Astrocyte of the spinal cord (primary cell): ENCODE measurements around the gene DLX6.

Source experiments
- DNase-seq: peaks from one replicate; pipeline ENCODE4 v3.0.0; 2011; ENCODE audit warnings: low read depth, low spot score
- H3K4me3 ChIP-seq: 2 replicates; pipeline ENCODE4 v1.5.1; 2011; ENCODE audit warnings: low read depth, mild to moderate bottlenecking, low read length, moderate library complexity
- CTCF ChIP-seq: IDR thresholded peaks from 2 replicates; pipeline ENCODE4 v1.5.1; 2012; ENCODE audit warnings: low read depth, mild to moderate bottlenecking, low read length, inconsistent platforms
- in situ Hi-C: cut with HindIII; loops from 2 replicates; pipeline ENCODE4 v1.10.0; 2017; ENCODE audit warnings: low sequenced_read_pairs

Gene DLX6

GRCh38 chr7:97015756-97016380, 10.5 kb downstream of the DLX6 start:
- no peak for TF ChIP-seq CTCF
- in situ Hi-C loops = no loop called here
- no peak overlapping the region for H3K4me3 ChIP-seq
- no peak for DNase-seq

- no peak for TF ChIP-seq CTCF
- no peak overlapping the region for H3K4me3 ChIP-seq
- no peak for DNase-seq
- in situ Hi-C loops = no loop called here
Observed at GRCh38 chr7:97016381-97017191, 11.2 kb downstream of the DLX6 start.

- in situ Hi-C loops = no loop called here
- DNase-seq = no peak
- TF ChIP-seq CTCF = no peak
- no peak overlapping the region for H3K4me3 ChIP-seq
Observed at GRCh38 chr7:97017192-97018125, 12.1 kb downstream of the DLX6 start.

- DNase-seq = no peak
- in situ Hi-C loops = no loop called here
Observed at GRCh38 chr7:97018126-97018601, 12.8 kb downstream of the DLX6 start.

GRCh38 chr7:97018791-97019531, 13.6 kb downstream of the DLX6 start:
- in situ Hi-C loops = no loop called here
- TF ChIP-seq CTCF = no peak
- H3K4me3 ChIP-seq = no peak overlapping the region
- no peak for DNase-seq

More at GRCh38 chr7:97018126-97018601, 12.8 kb downstream of the DLX6 start:
- TF ChIP-seq CTCF = no peak
- H3K4me3 ChIP-seq = no peak overlapping the region
